Erythroblast (primary cell): ENCODE results near the gene EIF4G1.

Experiments used
- GATA1 ChIP-seq: IDR thresholded peaks from 2 replicates; pipeline ENCODE4 v1.6.1; 2011; ENCODE audit warnings: low read depth, mild to moderate bottlenecking, control low read depth, low read length, moderate library complexity
- POLR2A ChIP-seq: IDR thresholded peaks from 2 replicates; pipeline ENCODE4 v1.6.1; 2011; ENCODE audit warnings: mild to moderate bottlenecking, low read length

- TF ChIP-seq POLR2A (no peak), GATA1 (no peak)
These were observed 27.5 kb downstream of the EIF4G1 start for GRCh38 chr3:184341925-184342324.
